SK-N-SH (cell line): ENCODE data around the gene CYBRD1. TPM values are rescaled to one million over a fixed set of nuclear protein-coding genes. Genes with fewer than 3 reads are reported as not detected.

Experiments used
- CTCF ChIA-PET: fragments of 300-600, 350-600 bp; formaldehyde crosslinking; extraction: SDS; loops from one replicate; lab custom pipeline; 2021; lab: Yijun Ruan, JAX
- POLR2A ChIA-PET: fragments of 350-600 bp; sonication (Branson Sonifier 250); formaldehyde crosslinking; extraction: SDS; loops from one replicate; lab custom pipeline; 2020; ENCODE audit warnings: antibody characterized with exemption, inconsistent platforms; lab: Yijun Ruan, JAX
- DNase-seq: peaks from one replicate; pipeline ENCODE4 v3.0.0; 2012
- H2AFZ ChIP-seq: fragments of 200-600 bp; sonication (generic); 2 replicates; pipeline ENCODE4 v1.8.1; 2016; ENCODE audit warnings: antibody characterized with exemption, mild to moderate bottlenecking, low read depth
- H3F3A ChIP-seq: fragments of 200-600 bp; sonication (generic); replicated peaks from 2 replicates; pipeline ENCODE3; 2016; ENCODE audit warnings: antibody characterized with exemption, mild to moderate bottlenecking; ENCODE audit not compliant: insufficient read depth
- H3K27ac ChIP-seq, 2 experiments: fragments of 200-500 bp in 1 of 2; fragments of 200-600 bp in 1 of 2; sonication (Bioruptor generic) in 1 of 2; sonication (generic), shearing (Covaris generic) in 1 of 2; 2 replicates each; pipeline versions ENCODE4 v1.5.1 to v1.6.1; 2014 to 2016; ENCODE audit warnings: low read depth in 2 of 2, inconsistent platforms in 1 of 2, low read length in 1 of 2, mild to moderate bottlenecking in 1 of 2, mixed read lengths in 1 of 2
- H3K27me3 ChIP-seq: fragments of 200-600 bp; sonication (generic), shearing (Covaris generic); 2 replicates; pipeline ENCODE4 v1.6.1; 2016; ENCODE audit warnings: mixed run types; ENCODE audit not compliant: insufficient read depth
- H3K36me3 ChIP-seq, 2 experiments: fragments of 200-500 bp in 1 of 2; fragments of 200-600 bp in 1 of 2; sonication (Bioruptor generic) in 1 of 2; sonication (generic) in 1 of 2; replicated peaks in 1 of 2; 2 replicates each; pipeline versions ENCODE3 to v1.5.1; 2014 to 2016; ENCODE audit warnings: low read length in 1 of 2, mild to moderate bottlenecking in 1 of 2; ENCODE audit not compliant: insufficient read depth in 2 of 2, control insufficient read depth in 1 of 2
- H3K4me1 ChIP-seq, 2 experiments: fragments of 200-500 bp in 1 of 2; fragments of 200-600 bp in 1 of 2; sonication (Bioruptor generic) in 1 of 2; sonication (generic), shearing (Covaris generic) in 1 of 2; 2 replicates each; pipeline versions ENCODE4 v1.5.1 to v1.6.1; 2014 to 2016; ENCODE audit warnings: low read depth in 1 of 2, low read length in 1 of 2, mixed run types in 1 of 2; ENCODE audit not compliant: insufficient read depth in 2 of 2, control insufficient read depth in 1 of 2
- H3K4me2 ChIP-seq: fragments of 200-600 bp; sonication (generic), shearing (Covaris generic); 2 replicates; pipeline ENCODE4 v1.6.1; 2017; ENCODE audit warnings: mixed run types
- H3K4me3 ChIP-seq, 2 experiments: fragments of 200-500 bp in 1 of 2; fragments of 200-600 bp in 1 of 2; sonication (Bioruptor generic) in 1 of 2; sonication (generic), shearing (Covaris generic) in 1 of 2; 2 replicates each; pipeline versions ENCODE4 v1.5.1 to v1.8.1; 2014 to 2016; ENCODE audit warnings: low read depth in 2 of 2, inconsistent platforms in 1 of 2, low read length in 1 of 2, mild to moderate bottlenecking in 1 of 2, mixed read lengths in 1 of 2, moderate library complexity in 1 of 2
- H3K79me2 ChIP-seq: fragments of 200-600 bp; sonication (generic); 2 replicates; pipeline ENCODE4 v1.8.1; 2017; ENCODE audit warnings: mild to moderate bottlenecking; ENCODE audit not compliant: insufficient read depth
- H3K9ac ChIP-seq: fragments of 200-600 bp; sonication (generic); 2 replicates; pipeline ENCODE4 v1.6.1; 2017; ENCODE audit warnings: mixed run types
- H3K9me2 ChIP-seq: fragments of 200-600 bp; sonication (generic); 2 replicates; pipeline ENCODE4 v1.6.1; 2017; ENCODE audit warnings: mixed run types
- H3K9me3 ChIP-seq: fragments of 200-600 bp; sonication (generic); 2 replicates; pipeline ENCODE4 v1.6.1; 2017; ENCODE audit warnings: mixed run types, mild to moderate bottlenecking, moderate library complexity
- H4K20me1 ChIP-seq: fragments of 200-600 bp; sonication (generic); 2 replicates; pipeline ENCODE4 v1.6.1; 2017; ENCODE audit warnings: mild to moderate bottlenecking, mixed run types; ENCODE audit not compliant: insufficient read depth
- FOXJ3 ChIP-seq: sonication (generic); formaldehyde crosslinking; IDR thresholded peaks from 2 replicates; pipeline ENCODE4 v1.5.1; 2020; ENCODE audit warnings: mild to moderate bottlenecking, missing genetic modification reagents
- FOXM1 ChIP-seq: IDR thresholded peaks from 2 replicates; pipeline ENCODE4 v1.4.0; 2012; ENCODE audit warnings: low read depth, mild to moderate bottlenecking
- GABPA ChIP-seq: IDR thresholded peaks from 2 replicates; pipeline ENCODE4 v1.4.0; 2012; ENCODE audit warnings: low read depth, mild to moderate bottlenecking
- IRF3 ChIP-seq: fragments of 150-350 bp; IDR thresholded peaks from 2 replicates; pipeline ENCODE4 v1.6.1; 2016; ENCODE audit warnings: mild to moderate bottlenecking, low read depth, low read length
- JUND ChIP-seq: IDR thresholded peaks from 2 replicates; pipeline ENCODE4 v1.4.0; 2012
- MAX ChIP-seq: IDR thresholded peaks from 2 replicates; pipeline ENCODE4 v1.4.0; 2012; ENCODE audit warnings: low read depth
- PBX3 ChIP-seq: IDR thresholded peaks from 2 replicates; pipeline ENCODE4; 2012
- RAD21 ChIP-seq: IDR thresholded peaks from 2 replicates; pipeline ENCODE4 v1.6.1; 2012; ENCODE audit warnings: mild to moderate bottlenecking, low read length
- RXRA ChIP-seq: IDR thresholded peaks from 2 replicates; pipeline ENCODE4 v1.4.0; 2012; ENCODE audit warnings: low read depth, mild to moderate bottlenecking, borderline replicate concordance
- SIN3A ChIP-seq: IDR thresholded peaks from 2 replicates; pipeline ENCODE4 v1.6.1; 2012; ENCODE audit warnings: low read depth, mild to moderate bottlenecking, low read length, moderate library complexity, borderline replicate concordance
- TAF1 ChIP-seq: IDR thresholded peaks from 2 replicates; pipeline ENCODE4 v1.6.1; 2012; ENCODE audit warnings: low read depth, mild to moderate bottlenecking, low read length, moderate library complexity, borderline replicate concordance
- TCF12 ChIP-seq: IDR thresholded peaks from 2 replicates; pipeline ENCODE4 v1.4.0; 2012
- USF1 ChIP-seq: IDR thresholded peaks from 2 replicates; pipeline ENCODE4 v1.4.0; 2012; ENCODE audit warnings: low read depth, borderline replicate concordance
- WGBS: methylation state at CpG from one replicate; pipeline ENCODE4 v1.1.6; 2017; ENCODE audit warnings: low lambda C conversion rate; 5-methylcytosine and 5-hydroxymethylcytosine counted together
- polyA plus RNA-seq, 3 experiments: library from polyadenylated mRNA; depleted of rRNA; stranded (reverse); fragments of >200 nt; gene quantifications; 2 replicates each; pipeline ENCODE4 v1.2.3, GENCODE V29; 2012

The CYBRD1 gene
- polyA plus RNA-seq, 1 of the 3 experiments (the other 2 are of a cell fraction): 21.1 TPM

- WGBS: 66% methylated on average over 4 of the region's 4 CpGs
Measured at GRCh38 chr2:171557363-171557762, 35.1 kb downstream of the CYBRD1 start.

GRCh38 chr2:171563301-171563700 is 41.0 kb downstream of the CYBRD1 start:
- POLR2A ChIA-PET: no interaction called here
- H3K9me3 ChIP-seq: no peaks in the 10 kb centered on the region

More at GRCh38 chr2:171557363-171557762, 35.1 kb downstream of the CYBRD1 start:
- no peak overlapping the region for H3K9ac ChIP-seq
- POLR2A ChIA-PET: no interaction called here
- no peak overlapping the region for H3K27ac ChIP-seq
- no peaks in the 10 kb centered on the region; the same call in 1 of the 2 replicates for H3K79me2 ChIP-seq
- H2AFZ ChIP-seq: no peak overlapping the region; the same call in 1 of the 2 replicates
- CTCF ChIA-PET: interaction anchor here (0.8 to 1.2 kb wide), 2 partner anchors 11 to 16 kb away, joined by 3 read pairs; no protein-coding TSS in a partner anchor
- H3K36me3 ChIP-seq: peaks cover 0 to 17% of the 10 kb centered on the region in 2 experiments
- H4K20me1 ChIP-seq: no peaks in the 10 kb centered on the region
- TF ChIP-seq PBX3 (no peak), RAD21 (no peak), TCF12 (no peak), RXRA (no peak), SIN3A (no peak), MAX (no peak), TAF1 (no peak), IRF3 (no peak), FOXM1 (no peak), GABPA (no peak), JUND (no peak)
- H3K9me2 ChIP-seq: no peaks in the 10 kb centered on the region
- no peak overlapping the region for H3K4me2 ChIP-seq
- no peaks in the 10 kb centered on the region; a peak in 1 of 4 replicates for H3K4me1 ChIP-seq
- H3K4me3 ChIP-seq: no peak overlapping the region
- H3K27me3 ChIP-seq: no peaks in the 10 kb centered on the region
- no peak for DNase-seq
- H3K9me3 ChIP-seq: no peaks in the 10 kb centered on the region
- H3F3A ChIP-seq: no peaks in the 10 kb centered on the region

More at GRCh38 chr2:171563301-171563700, 41.0 kb downstream of the CYBRD1 start:
- no peak for DNase-seq
- Histone ChIP-seq H3K9ac (no peak overlapping the region), H3K79me2 (no peaks in the 10 kb centered on the region), H3K4me1 (no peaks in the 10 kb centered on the region), H3K36me3 (peaks cover 0 to 5% of the 10 kb centered on the region in 2 experiments), H3K9me2 (no peaks in the 10 kb centered on the region), H3F3A (no peaks in the 10 kb centered on the region), H3K4me3 (no peak overlapping the region), H4K20me1 (no peaks in the 10 kb centered on the region), H3K27ac (no peak overlapping the region), H3K4me2 (no peak overlapping the region), H3K27me3 (no peaks in the 10 kb centered on the region), H2AFZ (no peak overlapping the region)
- CTCF ChIA-PET: interaction anchor here (1.0 kb wide), 1 partner anchor 10 kb away, joined by 3 read pairs; no protein-coding TSS in a partner anchor
- 64% methylated on average over 3 of the region's 3 CpGs for WGBS
- TF ChIP-seq USF1 (no peak), FOXJ3 (CRISPR knock-in tag) (no peak)
